GM10847 (cell line): Measurements from ENCODE around the gene MICU1.

Source experiments
- POLR2A ChIP-seq: IDR thresholded peaks from 2 replicates; pipeline ENCODE4 v1.6.1; 2011; ENCODE audit not compliant: insufficient read length; ENCODE audit errors: extremely low read depth

Gene MICU1

GRCh38 chr10:72409167-72409566, 216.7 kb downstream of the MICU1 start:
- no peak for TF ChIP-seq POLR2A

- TF ChIP-seq POLR2A: no peak
These were observed 217.8 kb downstream of the MICU1 start for GRCh38 chr10:72407927-72408600.

GRCh38 chr10:72407471-72407870, 218.4 kb downstream of the MICU1 start:
- TF ChIP-seq POLR2A: no peak

GRCh38 chr10:72392571-72392970, 233.3 kb downstream of the MICU1 start:
- TF ChIP-seq POLR2A: no peak

- TF ChIP-seq POLR2A: no peak
These were observed 235.1 kb downstream of the MICU1 start for GRCh38 chr10:72390764-72391163.

GRCh38 chr10:72389716-72390115, 236.2 kb downstream of the MICU1 start:
- no peak for TF ChIP-seq POLR2A

GRCh38 chr10:72389014-72389413, 236.9 kb downstream of the MICU1 start:
- TF ChIP-seq POLR2A: no peak

- TF ChIP-seq POLR2A: no peak
These were observed 237.8 kb downstream of the MICU1 start for GRCh38 chr10:72388062-72388461.

GRCh38 chr10:72386916-72387586, 238.8 kb downstream of the MICU1 start:
- TF ChIP-seq POLR2A: no peak

GRCh38 chr10:72385724-72386123, 240.2 kb downstream of the MICU1 start:
- no peak for TF ChIP-seq POLR2A

GRCh38 chr10:72379776-72380175, 246.1 kb downstream of the MICU1 start:
- no peak for TF ChIP-seq POLR2A

GRCh38 chr10:72379062-72379461, 246.8 kb downstream of the MICU1 start:
- no peak for TF ChIP-seq POLR2A

- no peak for TF ChIP-seq POLR2A
These were observed 250.3 kb downstream of the MICU1 start for GRCh38 chr10:72375585-72375984.

- TF ChIP-seq POLR2A: no peak
These were observed 250.7 kb downstream of the MICU1 start for GRCh38 chr10:72375173-72375572.

- TF ChIP-seq POLR2A: no peak
These were observed 255.6 kb downstream of the MICU1 start for GRCh38 chr10:72370201-72370722.

- TF ChIP-seq POLR2A: no peak
These were observed 258.4 kb downstream of the MICU1 start for GRCh38 chr10:72367301-72367960.

GRCh38 chr10:72365106-72365895, 260.6 kb downstream of the MICU1 start:
- TF ChIP-seq POLR2A: no peak
